Endothelial cell of umbilical vein (primary cell): ENCODE data around the gene FAS. TPM values are rescaled to one million over a fixed set of nuclear protein-coding genes. Genes with fewer than 3 reads are reported as not detected.

ENCODE experiments used
- BruUV-seq: library from RNA; stranded (reverse); fragments of 400-500 nt; replicated peaks from 2 replicates; lab custom pipeline; 2021; lab: Mats Ljungman, UMichigan
- CTCF ChIA-PET: fragments of 300-600, 350-600 bp; sonication (Branson Sonifier 250); formaldehyde crosslinking; loops from one replicate; lab custom pipeline; 2021; ENCODE audit warnings: antibody characterized with exemption, inconsistent platforms; lab: Charles Lee
- POLR2A ChIA-PET: fragments of 300-600, 350-600 bp; sonication (Branson Sonifier 250); formaldehyde crosslinking; loops from one replicate; lab custom pipeline; 2021; ENCODE audit warnings: antibody characterized with exemption, inconsistent platforms; lab: Charles Lee
- DNase-seq: peaks from one replicate; pipeline ENCODE4 v3.0.0-alpha.2; 2011; ENCODE audit warnings: low read depth, low spot score
- FAIRE-seq: peaks from 2 replicates; lab custom pipeline; 2011; peaks lifted over from hg19 to GRCh38; lab: Jason Lieb, UNC
- H2AFZ ChIP-seq: 2 replicates; pipeline ENCODE4 v1.6.0; 2012; ENCODE audit warnings: low read depth, low read length, control low read depth, inconsistent platforms
- H3K27ac ChIP-seq: 2 replicates; pipeline ENCODE4 v1.5.1; 2011; ENCODE audit warnings: low read depth, mild to moderate bottlenecking, control low read depth, low read length, moderate library complexity; ENCODE audit not compliant: insufficient read depth
- H3K27me3 ChIP-seq, 2 experiments: 2 replicates each; pipeline versions ENCODE4 v1.6.0 to v1.6.1; 2011; ENCODE audit warnings: low read length in 2 of 2, mixed read lengths in 1 of 2; ENCODE audit not compliant: control insufficient read depth in 2 of 2, insufficient read depth in 2 of 2
- H3K36me3 ChIP-seq, 2 experiments: 2 replicates in 1 of 2; 3 replicates in 1 of 2; pipeline ENCODE4 v1.5.1; 2011; ENCODE audit warnings: low read length in 2 of 2, mild to moderate bottlenecking in 1 of 2, moderate library complexity in 1 of 2; ENCODE audit not compliant: control insufficient read depth in 2 of 2, insufficient read depth in 2 of 2; ENCODE audit errors: extremely low read depth in 1 of 2
- H3K4me1 ChIP-seq: 3 replicates; pipeline ENCODE4 v1.5.1; 2011; ENCODE audit warnings: mild to moderate bottlenecking, low read length; ENCODE audit not compliant: control insufficient read depth, insufficient read depth; ENCODE audit errors: extremely low read depth
- H3K4me2 ChIP-seq: 2 replicates; pipeline ENCODE4 v1.6.1; 2011; ENCODE audit warnings: low read length, control low read depth, mixed read lengths; ENCODE audit not compliant: insufficient read depth
- H3K4me3 ChIP-seq, 3 experiments: fragments of 200-600 bp in 1 of 3; sonication (generic), shearing (Covaris generic) in 1 of 3; replicated peaks in 1 of 3; 2 replicates each; pipeline ENCODE4 v1.5.1; 2011 to 2016; ENCODE audit warnings: control low read depth in 3 of 3, low read length in 3 of 3, mild to moderate bottlenecking in 2 of 3, inconsistent platforms in 1 of 3, low read depth in 1 of 3, moderate library complexity in 1 of 3; ENCODE audit not compliant: insufficient read depth in 1 of 3
- H3K79me2 ChIP-seq: 2 replicates; pipeline ENCODE4 v1.6.0; 2012; ENCODE audit warnings: low read length, inconsistent platforms; ENCODE audit not compliant: control insufficient read depth, insufficient read depth
- H3K9ac ChIP-seq: replicated peaks from 2 replicates; pipeline ENCODE3; 2011; ENCODE audit warnings: low read length, control low read depth; ENCODE audit not compliant: insufficient read depth; ENCODE audit errors: extremely low read depth
- H3K9me1 ChIP-seq: replicated peaks from 3 replicates; pipeline ENCODE4 v1.6.0; 2011; ENCODE audit warnings: mild to moderate bottlenecking, low read length; ENCODE audit not compliant: control insufficient read depth, insufficient read depth; ENCODE audit errors: extremely low read depth
- H3K9me3 ChIP-seq: replicated peaks from 2 replicates; pipeline ENCODE4 v1.5.1; 2012; ENCODE audit warnings: low read length, inconsistent platforms; ENCODE audit not compliant: control insufficient read depth, insufficient read depth
- H4K20me1 ChIP-seq: replicated peaks from 2 replicates; pipeline ENCODE3; 2011; ENCODE audit warnings: mild to moderate bottlenecking, low read length; ENCODE audit not compliant: control insufficient read depth, insufficient read depth; ENCODE audit errors: extremely low read depth
- EZH2 ChIP-seq: IDR thresholded peaks from 2 replicates; pipeline ENCODE4 v1.6.1; 2012; ENCODE audit warnings: borderline replicate concordance, low read depth, mild to moderate bottlenecking, moderate library complexity, low read length, inconsistent platforms; ENCODE audit not compliant: severe bottlenecking
- FOS ChIP-seq: IDR thresholded peaks from 2 replicates; pipeline ENCODE4 v1.6.1; 2011; ENCODE audit warnings: mild to moderate bottlenecking, low read length, moderate library complexity, borderline replicate concordance; ENCODE audit not compliant: insufficient read depth
- GATA2 ChIP-seq: IDR thresholded peaks from 2 replicates; pipeline ENCODE4 v1.7.0; 2011; ENCODE audit warnings: low read depth, mild to moderate bottlenecking, moderate library complexity, mixed read lengths, low read length; ENCODE audit not compliant: insufficient read length, insufficient read depth
- JUN ChIP-seq: IDR thresholded peaks from 2 replicates; pipeline ENCODE4 v1.6.1; 2011; ENCODE audit warnings: borderline replicate concordance, low read depth; ENCODE audit not compliant: insufficient read length, insufficient read depth
- MYC ChIP-seq: IDR thresholded peaks from one replicate; pipeline ENCODE4 v1.6.1; 2011; ENCODE audit warnings: mild to moderate bottlenecking, low read depth, low read length
- POLR2A ChIP-seq: IDR thresholded peaks from 2 replicates; pipeline ENCODE4 v1.6.1; 2012; ENCODE audit warnings: low read depth, mild to moderate bottlenecking, control low read depth, low read length
- POLR2AphosphoS5 ChIP-seq: IDR thresholded peaks from 2 replicates; pipeline ENCODE4 v1.6.1; 2012; ENCODE audit warnings: low read depth, mild to moderate bottlenecking, control low read depth, low read length, moderate library complexity; ENCODE audit not compliant: insufficient read depth
- dilution Hi-C: fragments of 300-500 bp; cut with MboI; formaldehyde crosslinking; loops from one replicate; pipeline ENCODE4 v1.15.0; 2019; ENCODE audit warnings: low sequenced_read_pairs; ENCODE audit not compliant: extremely low pct_ligation_motif_present
- intact Hi-C: fragments of 100-400 bp; cut with micrococcal nuclease; formaldehyde crosslinking; loops from one replicate; pipeline ENCODE4 v1.10.0; 2022
- polyA plus RNA-seq, 4 experiments: library from polyadenylated mRNA; depleted of rRNA in 3 of 4; stranded (reverse) in 3 of 4; unstranded in 1 of 4; fragments of >200 nt; gene quantifications; 2 replicates each; pipeline versions ENCODE4 v1.2.1 to v1.2.3, GENCODE V29; 2011 to 2012; ENCODE audit warnings: missing spikeins in 1 of 4
- total RNA-seq: library from RNA; stranded (reverse); gene quantifications from 2 replicates; pipeline ENCODE4 v1.2.3, GENCODE V29; 2021
- TF ChIP-seq, protein P1 (sequence below): IDR thresholded peaks from 2 replicates; pipeline ENCODE4 v1.6.1; 2011; ENCODE audit not compliant: insufficient read depth, insufficient read length
- TF ChIP-seq, protein P2 (sequence below), 2 donors: IDR thresholded peaks; 1 replicate in 1 of 2; 2 replicates in 1 of 2; pipeline ENCODE4 v1.5.1; 2011; ENCODE audit warnings: low read length in 2 of 2, mild to moderate bottlenecking in 2 of 2, moderate library complexity in 2 of 2, control low read depth in 1 of 2, inconsistent platforms in 1 of 2, low read depth in 1 of 2; ENCODE audit not compliant: insufficient read depth in 1 of 2; ENCODE audit errors: extremely low read depth in 1 of 2

Gene FAS
- total and polyA plus RNA-seq, 2 donors (not counting 3 experiments of a cell fraction or from before 2014, with no cell fraction given), result 2.0 to 6.1 TPM

DNA sequence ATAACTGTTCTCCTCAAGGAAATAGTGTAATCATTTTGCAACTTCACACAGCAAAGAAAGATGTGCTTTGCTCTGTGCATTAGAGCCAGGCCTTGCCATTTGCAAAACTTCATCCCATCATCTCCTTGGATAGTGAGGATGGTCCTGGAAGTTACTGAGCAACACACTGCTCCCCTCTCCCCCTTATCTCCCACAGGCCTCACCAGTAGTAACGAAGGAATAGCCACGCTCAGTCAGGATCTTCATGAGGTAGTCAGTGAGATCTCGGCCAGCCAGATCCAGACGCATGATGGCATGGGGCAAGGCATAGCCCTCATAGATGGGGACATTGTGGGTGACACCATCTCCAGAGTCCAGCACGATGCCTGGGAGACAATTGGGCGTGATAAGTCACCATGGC, 49.6 kb upstream of the FAS start:
- BruUV-seq, result no TSS peak
- CTCF ChIA-PET, result interaction anchor here (1.4 kb wide), 2 partner anchors 46 to 276 kb away, joined by 6 read pairs; no protein-coding TSS in a partner anchor

More for the DNA sequence above, 49.6 kb upstream of the FAS start:
- Histone ChIP-seq H3K4me2 (no peak overlapping the region), H3K27ac (no peak overlapping the region), H3K36me3 (no peaks in the 10 kb centered on the region), H3K79me2 (no peaks in the 10 kb centered on the region), H3K9me1 (no peaks in the 10 kb centered on the region), H3K9me3 (no peaks in the 10 kb centered on the region), H3K9ac (no peak overlapping the region), H3K4me1 (no peaks in the 10 kb centered on the region), H4K20me1 (no peaks in the 10 kb centered on the region), H3K27me3 (peaks cover 0 to 4% of the 10 kb centered on the region in 2 experiments), H3K4me3 (no peak overlapping the region), H2AFZ (no peak overlapping the region)
- no peak for DNase-seq
- dilution Hi-C loops, result no loop called here
- POLR2A ChIA-PET, result no interaction called here
- TF ChIP-seq, protein P1, sequence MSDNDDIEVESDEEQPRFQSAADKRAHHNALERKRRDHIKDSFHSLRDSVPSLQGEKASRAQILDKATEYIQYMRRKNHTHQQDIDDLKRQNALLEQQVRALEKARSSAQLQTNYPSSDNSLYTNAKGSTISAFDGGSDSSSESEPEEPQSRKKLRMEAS, result no peak
- TF ChIP-seq EZH2 (no peak), GATA2 (no peak), POLR2AphosphoS5 (no peak), POLR2A (no peak), FOS (no peak), MYC (no peak), JUN (no peak)
- TF ChIP-seq, protein P2, sequence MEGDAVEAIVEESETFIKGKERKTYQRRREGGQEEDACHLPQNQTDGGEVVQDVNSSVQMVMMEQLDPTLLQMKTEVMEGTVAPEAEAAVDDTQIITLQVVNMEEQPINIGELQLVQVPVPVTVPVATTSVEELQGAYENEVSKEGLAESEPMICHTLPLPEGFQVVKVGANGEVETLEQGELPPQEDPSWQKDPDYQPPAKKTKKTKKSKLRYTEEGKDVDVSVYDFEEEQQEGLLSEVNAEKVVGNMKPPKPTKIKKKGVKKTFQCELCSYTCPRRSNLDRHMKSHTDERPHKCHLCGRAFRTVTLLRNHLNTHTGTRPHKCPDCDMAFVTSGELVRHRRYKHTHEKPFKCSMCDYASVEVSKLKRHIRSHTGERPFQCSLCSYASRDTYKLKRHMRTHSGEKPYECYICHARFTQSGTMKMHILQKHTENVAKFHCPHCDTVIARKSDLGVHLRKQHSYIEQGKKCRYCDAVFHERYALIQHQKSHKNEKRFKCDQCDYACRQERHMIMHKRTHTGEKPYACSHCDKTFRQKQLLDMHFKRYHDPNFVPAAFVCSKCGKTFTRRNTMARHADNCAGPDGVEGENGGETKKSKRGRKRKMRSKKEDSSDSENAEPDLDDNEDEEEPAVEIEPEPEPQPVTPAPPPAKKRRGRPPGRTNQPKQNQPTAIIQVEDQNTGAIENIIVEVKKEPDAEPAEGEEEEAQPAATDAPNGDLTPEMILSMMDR (IDR thresholded peaks at IDR 0.05; ENCODE audit: extremely low read depth in 1 of 2, insufficient read depth in 1 of 2, low read depth in 1 of 2, low read length in 2 of 2), result no peak
- FAIRE-seq, result no peak
- intact Hi-C loops, result no loop called here
